ENCODE results near the gene SYT12. TPM values are rescaled to one million over a fixed set of nuclear protein-coding genes. Genes with fewer than 3 reads are reported as not detected.

Gene SYT12
- total RNA-seq, 1 donor from 2014 or later = 0.34 TPM

- Histone ChIP-seq H3K36me3 (ENCODE audit: insufficient read depth, low read length) (no peaks in the 10 kb centered on the region), H3K9me3 (ENCODE audit: insufficient read depth, low read depth, low read length) (no peaks in the 10 kb centered on the region), H2AFZ (ENCODE audit: low read depth, low read length) (no peak overlapping the region), H3K4me2 (ENCODE audit: low read length) (no peak overlapping the region), H3K9ac (ENCODE audit: low read length) (no peak overlapping the region), H4K20me1 (ENCODE audit: insufficient read depth, low read length) (no peaks in the 10 kb centered on the region), H3K27ac (ENCODE audit: low read depth, low read length) (no peak overlapping the region), H3K4me1 (ENCODE audit: insufficient read depth, low read length) (no peaks in the 10 kb centered on the region), H3K4me3 (ENCODE audit: insufficient read depth, low read depth, low read length) (no peak overlapping the region), H3K79me2 (ENCODE audit: insufficient read depth, low read length) (no peaks in the 10 kb centered on the region), H3K27me3 (ENCODE audit: insufficient read depth, low read length) (no peaks in the 10 kb centered on the region)
- no peak for TF ChIP-seq EZH2 (IDR thresholded peaks at IDR 0.05; ENCODE audit: insufficient read depth, low read length)
- TF ChIP-seq, protein P1, sequence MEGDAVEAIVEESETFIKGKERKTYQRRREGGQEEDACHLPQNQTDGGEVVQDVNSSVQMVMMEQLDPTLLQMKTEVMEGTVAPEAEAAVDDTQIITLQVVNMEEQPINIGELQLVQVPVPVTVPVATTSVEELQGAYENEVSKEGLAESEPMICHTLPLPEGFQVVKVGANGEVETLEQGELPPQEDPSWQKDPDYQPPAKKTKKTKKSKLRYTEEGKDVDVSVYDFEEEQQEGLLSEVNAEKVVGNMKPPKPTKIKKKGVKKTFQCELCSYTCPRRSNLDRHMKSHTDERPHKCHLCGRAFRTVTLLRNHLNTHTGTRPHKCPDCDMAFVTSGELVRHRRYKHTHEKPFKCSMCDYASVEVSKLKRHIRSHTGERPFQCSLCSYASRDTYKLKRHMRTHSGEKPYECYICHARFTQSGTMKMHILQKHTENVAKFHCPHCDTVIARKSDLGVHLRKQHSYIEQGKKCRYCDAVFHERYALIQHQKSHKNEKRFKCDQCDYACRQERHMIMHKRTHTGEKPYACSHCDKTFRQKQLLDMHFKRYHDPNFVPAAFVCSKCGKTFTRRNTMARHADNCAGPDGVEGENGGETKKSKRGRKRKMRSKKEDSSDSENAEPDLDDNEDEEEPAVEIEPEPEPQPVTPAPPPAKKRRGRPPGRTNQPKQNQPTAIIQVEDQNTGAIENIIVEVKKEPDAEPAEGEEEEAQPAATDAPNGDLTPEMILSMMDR (IDR thresholded peaks at IDR 0.05; ENCODE audit: insufficient read depth, low read depth, low read length) = no peak
- DNase-seq (ENCODE audit: low read depth) (no peak), FAIRE-seq (no peak)
- H3K4me3 Mint-ChIP-seq (ENCODE audit: unreplicated experiment) = no peak overlapping the region
- H3K4me1 Mint-ChIP-seq (ENCODE audit: low read depth, unreplicated experiment) = no peaks in the 10 kb centered on the region
- peaks cover 3% of the 10 kb centered on the region for H3K27me3 Mint-ChIP-seq (ENCODE audit: low read depth, unreplicated experiment)
- H3K9me3 Mint-ChIP-seq (ENCODE audit: unreplicated experiment) = no peaks in the 10 kb centered on the region
- H3K36me3 Mint-ChIP-seq (ENCODE audit: low read depth, unreplicated experiment) = no peaks in the 10 kb centered on the region
- H3K27ac Mint-ChIP-seq (ENCODE audit: unreplicated experiment) = no peak overlapping the region
Measured at GRCh38 chr11:67090717-67091116, 67.8 kb downstream of the SYT12 start.

- Histone ChIP-seq H3K27ac (ENCODE audit: low read depth, low read length) (no peak overlapping the region), H3K4me2 (ENCODE audit: low read length) (no peak overlapping the region), H3K27me3 (ENCODE audit: insufficient read depth, low read length) (no peaks in the 10 kb centered on the region), H3K9ac (ENCODE audit: low read length) (no peak overlapping the region), H3K36me3 (ENCODE audit: insufficient read depth, low read length) (no peaks in the 10 kb centered on the region), H3K4me3 (ENCODE audit: insufficient read depth, low read depth, low read length) (no peak overlapping the region), H3K4me1 (ENCODE audit: insufficient read depth, low read length) (no peaks in the 10 kb centered on the region), H4K20me1 (ENCODE audit: insufficient read depth, low read length) (no peaks in the 10 kb centered on the region), H3K79me2 (ENCODE audit: insufficient read depth, low read length) (no peaks in the 10 kb centered on the region), H2AFZ (ENCODE audit: low read depth, low read length) (no peak overlapping the region), H3K9me3 (ENCODE audit: insufficient read depth, low read depth, low read length) (no peaks in the 10 kb centered on the region)
- Mint-ChIP-seq H3K27ac (ENCODE audit: unreplicated experiment) (no peak overlapping the region), H3K4me1 (ENCODE audit: low read depth, unreplicated experiment) (peaks cover 3% of the 10 kb centered on the region), H3K27me3 (ENCODE audit: low read depth, unreplicated experiment) (peaks cover 9% of the 10 kb centered on the region), H3K4me3 (ENCODE audit: unreplicated experiment) (no peak overlapping the region), H3K36me3 (ENCODE audit: low read depth, unreplicated experiment) (no peaks in the 10 kb centered on the region), H3K9me3 (ENCODE audit: unreplicated experiment) (no peaks in the 10 kb centered on the region)
- TF ChIP-seq, protein P1 (IDR thresholded peaks at IDR 0.05; ENCODE audit: insufficient read depth, low read depth, low read length) = no peak
- TF ChIP-seq EZH2 (IDR thresholded peaks at IDR 0.05; ENCODE audit: insufficient read depth, low read length) = no peak
- DNase-seq (ENCODE audit: low read depth) (no peak), FAIRE-seq (no peak)
Measured at GRCh38 chr11:67095214-67095507, 72.2 kb downstream of the SYT12 start.

DNA sequence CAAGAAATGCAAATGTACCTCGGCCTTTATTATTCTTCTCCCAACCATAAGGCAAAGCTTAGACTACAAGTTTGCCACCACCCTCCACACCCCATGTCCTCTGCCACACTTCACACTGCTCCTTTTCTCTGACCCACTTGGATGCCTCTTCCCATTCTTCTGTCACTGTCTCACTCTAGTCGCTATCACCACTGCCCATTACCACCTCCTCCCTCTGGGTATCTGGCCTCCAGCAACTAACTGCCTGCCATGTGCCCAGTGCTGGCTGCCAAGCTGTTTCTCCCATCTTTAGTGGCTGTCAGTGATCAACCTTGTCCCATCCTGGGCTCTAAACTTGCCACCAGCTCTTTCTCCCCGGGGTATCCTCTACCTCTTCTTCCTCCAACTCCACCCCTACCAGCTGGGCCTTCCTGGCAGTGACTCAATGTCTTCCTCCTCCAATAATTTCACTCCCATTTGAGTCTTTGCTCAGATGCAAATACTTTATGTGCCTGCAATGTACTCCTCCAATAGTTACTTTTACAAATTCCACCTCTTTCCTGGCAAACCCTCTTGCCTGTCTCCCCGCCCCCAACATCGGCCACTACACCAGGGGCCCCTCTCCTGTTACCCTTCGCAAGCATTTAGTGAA, 76.0 kb downstream of the SYT12 start:
- H3K27ac ChIP-seq (ENCODE audit: low read depth, low read length) = no peak overlapping the region
- Mint-ChIP-seq H3K27ac (ENCODE audit: unreplicated experiment) (no peak overlapping the region), H3K9me3 (ENCODE audit: unreplicated experiment) (no peaks in the 10 kb centered on the region), H3K36me3 (ENCODE audit: low read depth, unreplicated experiment) (peaks cover 2% of the 10 kb centered on the region), H3K4me3 (ENCODE audit: unreplicated experiment) (no peak overlapping the region), H3K4me1 (ENCODE audit: low read depth, unreplicated experiment) (peaks cover 9% of the 10 kb centered on the region), H3K27me3 (ENCODE audit: low read depth, unreplicated experiment) (peaks cover 9% of the 10 kb centered on the region)
- H3K4me3 ChIP-seq (ENCODE audit: insufficient read depth, low read depth, low read length) = no peak overlapping the region
- no peaks in the 10 kb centered on the region for H3K4me1 ChIP-seq (ENCODE audit: insufficient read depth, low read length)
- H3K27me3 ChIP-seq (ENCODE audit: insufficient read depth, low read length) = no peaks in the 10 kb centered on the region
- FAIRE-seq (no peak), DNase-seq (ENCODE audit: low read depth) (no peak)
- no peaks in the 10 kb centered on the region for H3K36me3 ChIP-seq (ENCODE audit: insufficient read depth, low read length)
- H3K9ac ChIP-seq (ENCODE audit: low read length) = no peak overlapping the region
- no peaks in the 10 kb centered on the region for H4K20me1 ChIP-seq (ENCODE audit: insufficient read depth, low read length)
- no peaks in the 10 kb centered on the region for H3K9me3 ChIP-seq (ENCODE audit: insufficient read depth, low read depth, low read length)
- no peak overlapping the region for H3K4me2 ChIP-seq (ENCODE audit: low read length)
- TF ChIP-seq, protein P1 (IDR thresholded peaks at IDR 0.05; ENCODE audit: insufficient read depth, low read depth, low read length) = no peak
- no peak for TF ChIP-seq EZH2 (IDR thresholded peaks at IDR 0.05; ENCODE audit: insufficient read depth, low read length)
- H2AFZ ChIP-seq (ENCODE audit: low read depth, low read length) = no peak overlapping the region
- no peaks in the 10 kb centered on the region for H3K79me2 ChIP-seq (ENCODE audit: insufficient read depth, low read length)

All from astrocyte (in vitro differentiated cells and primary cell).